ENCODE data around the gene PLA2G5. TPM values are rescaled to one million over a fixed set of nuclear protein-coding genes. Genes with fewer than 3 reads are reported as not detected.

Gene PLA2G5
- total RNA-seq, 2 experiments from 2014 or later = not detected

- no peaks in the 10 kb centered on the region for H3K9me3 Mint-ChIP-seq
- H3K4me3 Mint-ChIP-seq = no peak overlapping the region
- no peak for DNase-seq
- H3K27ac Mint-ChIP-seq = no peak overlapping the region
- no peaks in the 10 kb centered on the region for H3K36me3 Mint-ChIP-seq
- H3K27me3 Mint-ChIP-seq = peaks cover 16% of the 10 kb centered on the region
- H3K4me1 Mint-ChIP-seq = no peaks in the 10 kb centered on the region
Observed at GRCh38 chr1:20137604-20138003, 67.6 kb downstream of the PLA2G5 start.

GRCh38 chr1:20138346-20138745, 68.4 kb downstream of the PLA2G5 start:
- Mint-ChIP-seq H3K27me3 (peaks cover 16% of the 10 kb centered on the region), H3K36me3 (no peaks in the 10 kb centered on the region), H3K4me3 (no peak overlapping the region), H3K9me3 (no peaks in the 10 kb centered on the region), H3K4me1 (no peaks in the 10 kb centered on the region), H3K27ac (no peak overlapping the region)
- no peak for DNase-seq

- DNase-seq = no peak
- H3K9me3 Mint-ChIP-seq = no peaks in the 10 kb centered on the region
- no peak within 1 kb of the TSS for H3K27ac Mint-ChIP-seq
Observed at GRCh38 chr1:20138961-20139550, 69.1 kb downstream of the PLA2G5 start, which contains the start of gene PLA2G2F. TSS of gene PLA2G2F (plus strand) at chr1:20139323. CDS start at chr1:20139428, 105 bp downstream.

GRCh38 chr1:20139776-20140612, 70.0 kb downstream of the PLA2G5 start:
- no peak for DNase-seq
- H3K9me3 Mint-ChIP-seq = no peaks in the 10 kb centered on the region
- H3K4me1 Mint-ChIP-seq = no peaks in the 10 kb centered on the region
- no peaks in the 10 kb centered on the region for H3K36me3 Mint-ChIP-seq
- H3K27me3 Mint-ChIP-seq = peaks cover 11% of the 10 kb centered on the region
- no peak overlapping the region for H3K27ac Mint-ChIP-seq
- no peak overlapping the region for H3K4me3 Mint-ChIP-seq

More at GRCh38 chr1:20138961-20139550, 69.1 kb downstream of the PLA2G5 start, which contains the start of gene PLA2G2F:
- Mint-ChIP-seq H3K4me1 (no peaks in the 10 kb centered on the region), H3K36me3 (no peaks in the 10 kb centered on the region), H3K27me3 (peaks cover 13% of the 10 kb centered on the region), H3K4me3 (no peak within 1 kb of the TSS)

GRCh38 chr1:20141001-20141400, 71.0 kb downstream of the PLA2G5 start:
- no peak for DNase-seq
- Mint-ChIP-seq H3K36me3 (no peaks in the 10 kb centered on the region), H3K27me3 (peaks cover 10% of the 10 kb centered on the region), H3K4me3 (no peak overlapping the region), H3K4me1 (no peaks in the 10 kb centered on the region), H3K27ac (no peak overlapping the region), H3K9me3 (no peaks in the 10 kb centered on the region)

GRCh38 chr1:20141466-20141865, 71.5 kb downstream of the PLA2G5 start:
- no peaks in the 10 kb centered on the region for H3K4me1 Mint-ChIP-seq
- no peak for DNase-seq
- no peak overlapping the region for H3K27ac Mint-ChIP-seq
- peaks cover 7% of the 10 kb centered on the region for H3K27me3 Mint-ChIP-seq
- no peak overlapping the region for H3K4me3 Mint-ChIP-seq
- no peaks in the 10 kb centered on the region for H3K9me3 Mint-ChIP-seq
- H3K36me3 Mint-ChIP-seq = no peaks in the 10 kb centered on the region

Other genes starting within 250 kb of the PLA2G5 start
- 1 to 10 TPM; 6.2 to 7.3 TPM for gene OTUD3, start 187.8 kb upstream of the PLA2G5 start, total RNA-seq
- not detected for gene PLA2G2E, start 146.6 kb upstream of the PLA2G5 start, total RNA-seq
- gene PLA2G2A, start 90.6 kb upstream of the PLA2G5 start, total RNA-seq = not detected
- not detected for gene PLA2G2D, start 49.3 kb downstream of the PLA2G5 start, total RNA-seq
- gene PLA2G2F, start 69.1 kb downstream of the PLA2G5 start, total RNA-seq = not detected
- gene UBXN10, start 115.9 kb downstream of the PLA2G5 start, total RNA-seq = 1 to 10 TPM; 1.1 to 1.2 TPM
- not detected for gene PLA2G2C, start 116.3 kb downstream of the PLA2G5 start, total RNA-seq
- gene VWA5B1, start 220.7 kb downstream of the PLA2G5 start, total RNA-seq = under 1 TPM; 0.16 to 0.31 TPM

Measured in activated naive CD8-positive, alpha-beta T cell treated with anti-CD3 and anti-CD28 coated beads for 36 hours (primary cell).